K562 (cell line): Measurements from ENCODE around the gene UBE2V1.

ENCODE experiments used
- ARID3A ChIP-seq: IDR thresholded peaks from 2 replicates; pipeline ENCODE4 v1.6.1; 2012; ENCODE audit warnings: low read depth, low read length, improper control_type of control experiment, borderline replicate concordance
- CTCF ChIP-seq, 3 experiments: IDR thresholded peaks in 2 of 3; conservative IDR thresholded peaks in 1 of 3; 2 replicates each; pipeline ENCODE4 v1.5.1; 2011 to 2012; ENCODE audit warnings: low read length in 3 of 3, mild to moderate bottlenecking in 3 of 3, control low read depth in 2 of 3, improper control_type of control experiment in 1 of 3, inconsistent platforms in 1 of 3, low read depth in 1 of 3, mixed read lengths in 1 of 3, moderate library complexity in 1 of 3; ENCODE audit not compliant: insufficient read depth in 2 of 3
- E2F4 ChIP-seq: sonication (generic); formaldehyde crosslinking; IDR thresholded peaks from 2 replicates; pipeline ENCODE4 v1.8.0; 2022; ENCODE audit warnings: mild to moderate bottlenecking, low read depth, missing genetic modification reagents
- KAT7 ChIP-seq: sonication (generic); formaldehyde crosslinking; IDR thresholded peaks from 2 replicates; pipeline ENCODE4 v1.8.0; 2022; ENCODE audit warnings: missing genetic modification reagents, mild to moderate bottlenecking, borderline replicate concordance
- VEZF1 ChIP-seq: fragments of 200-800 bp; sonication (Bioruptor generic); IDR thresholded peaks from 2 replicates; pipeline ENCODE4 v1.6.1; 2017; ENCODE audit warnings: missing genetic modification characterization, missing compliant biosample characterization
- ZBTB7A ChIP-seq: IDR thresholded peaks from 2 replicates; pipeline ENCODE4 v1.6.1; 2011; ENCODE audit warnings: low read depth, mild to moderate bottlenecking, low read length, moderate library complexity, borderline replicate concordance; ENCODE audit not compliant: control insufficient read depth
- ZNF224 ChIP-seq: sonication (generic); formaldehyde crosslinking; IDR thresholded peaks from 2 replicates; pipeline ENCODE4 v1.8.0; 2022; ENCODE audit warnings: mild to moderate bottlenecking, missing genetic modification reagents

- TF ChIP-seq KAT7 (CRISPR knock-in tag) (no peak), E2F4 (CRISPR knock-in tag) (no peak), ZBTB7A (no peak), CTCF (IDR thresholded peaks at IDR 0.05 in 2 of 3, conservative IDR thresholded peaks at IDR 0.05 in 1 of 3; ENCODE audit: insufficient read depth in 2 of 3, low read depth in 1 of 3, low read length in 3 of 3) (no peak), ARID3A (no peak), VEZF1 (CRISPR knock-in tag) (no peak), ZNF224 (CRISPR knock-in tag) (no peak)
These were observed 64.4 kb downstream of the UBE2V1 start for GRCh38 chr20:50048420-50049166.
